Stimulated activated CD8-positive, alpha-beta memory T cell treated with anti-CD3 and anti-CD28 coated beads, Interleukin-12 subunit alpha, Interleukin-12 subunit beta, amount 100 ng/mL, for 1 hour (primary cell): Measurements from ENCODE around the gene STAT3.
"Not testable (repeated sequence)": the region's sequence is repeated elsewhere in the genome, so short reads cannot be mapped to it uniquely, and the experiment has no call there.

Source experiments
- DNase-seq: peaks from one replicate; pipeline ENCODE4 v3.0.0-alpha.2; 2020; ENCODE audit warnings: low read depth

The STAT3 gene

GRCh38 chr17:42388381-42389134 lies at the start of gene STAT3:
Gene STAT3, minus strand, starts transcription at chr17:42388442. Its CDS starts 39,926 bp downstream, at chr17:42348516.
- DNase-seq, result peak; percentile 100

GRCh38 chr17:42436391-42436790 lies 48.1 kb upstream of the STAT3 start:
- no peak for DNase-seq

GRCh38 chr17:42431758-42432161 lies 43.5 kb upstream of the STAT3 start:
- no peak for DNase-seq

- no peak for DNase-seq
Measured at GRCh38 chr17:42429726-42430447, 41.6 kb upstream of the STAT3 start.

DNA sequence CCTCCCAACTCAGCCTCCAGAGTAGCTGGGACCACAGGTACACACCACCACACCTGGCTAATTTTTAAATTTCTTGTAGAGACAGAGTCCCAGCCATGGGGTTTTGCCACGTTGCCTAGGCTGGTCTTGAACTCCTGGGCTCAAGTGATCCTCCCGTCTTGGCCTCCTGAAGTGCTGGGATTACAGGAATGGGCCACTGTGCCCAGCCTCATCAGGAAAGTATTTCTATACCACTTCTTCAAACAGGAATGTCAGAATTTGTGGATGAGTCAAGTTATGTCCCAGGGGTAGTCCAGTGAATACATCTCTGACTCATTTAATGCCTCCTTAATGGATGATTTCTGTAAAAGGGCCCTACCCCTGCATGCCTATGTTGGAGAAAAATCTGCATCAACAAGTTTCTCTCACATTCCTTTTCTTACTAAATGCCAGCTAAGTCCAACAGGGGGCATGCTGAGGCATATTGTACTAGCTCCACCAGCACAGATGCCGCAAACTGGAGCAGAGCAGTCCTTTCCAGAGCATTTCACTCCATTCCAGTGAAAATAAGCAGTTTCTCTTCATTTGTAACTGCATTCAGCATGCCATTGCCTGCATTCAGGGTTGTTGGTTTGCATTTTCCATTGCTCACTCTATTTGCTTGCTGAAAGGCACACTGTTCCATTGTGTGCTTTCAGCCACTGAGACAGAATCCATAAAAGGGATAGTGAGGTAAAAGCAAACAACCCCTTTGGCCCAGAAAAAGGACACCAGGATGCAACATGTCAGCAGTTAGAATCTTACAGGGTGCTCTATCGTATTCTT lies 40.1 kb upstream of the STAT3 start:
- no peak for DNase-seq

DNA sequence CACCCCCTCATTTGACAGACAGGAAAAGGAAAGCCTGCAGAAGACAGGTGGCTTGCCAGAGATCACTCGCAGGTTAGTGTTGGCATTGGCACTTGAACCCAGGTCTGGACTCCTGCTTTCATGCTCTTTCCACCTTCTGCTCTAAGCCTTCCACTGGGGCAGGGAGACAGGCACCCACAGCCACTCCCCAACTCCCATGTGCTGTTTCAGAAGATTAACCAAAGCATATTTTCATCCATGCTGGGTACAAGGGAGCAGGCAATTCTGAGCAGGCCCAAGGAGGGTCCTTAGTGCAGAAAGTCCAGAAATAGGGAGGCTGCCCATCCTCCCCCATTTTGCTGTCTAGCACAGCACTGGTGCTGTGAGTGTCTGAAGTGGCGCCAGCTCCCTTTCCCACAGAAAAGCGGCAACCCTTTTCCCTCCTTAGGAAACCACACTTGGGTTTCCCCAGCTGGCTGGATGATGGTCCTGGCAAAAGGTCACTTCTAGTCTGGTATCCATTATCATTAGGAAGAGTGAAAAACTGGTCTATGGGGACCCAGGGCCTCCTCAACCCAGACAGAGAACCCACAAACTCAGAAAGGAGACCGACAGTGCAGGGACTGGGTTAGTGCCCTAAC lies 36.9 kb upstream of the STAT3 start:
- DNase-seq, result no peak

DNA sequence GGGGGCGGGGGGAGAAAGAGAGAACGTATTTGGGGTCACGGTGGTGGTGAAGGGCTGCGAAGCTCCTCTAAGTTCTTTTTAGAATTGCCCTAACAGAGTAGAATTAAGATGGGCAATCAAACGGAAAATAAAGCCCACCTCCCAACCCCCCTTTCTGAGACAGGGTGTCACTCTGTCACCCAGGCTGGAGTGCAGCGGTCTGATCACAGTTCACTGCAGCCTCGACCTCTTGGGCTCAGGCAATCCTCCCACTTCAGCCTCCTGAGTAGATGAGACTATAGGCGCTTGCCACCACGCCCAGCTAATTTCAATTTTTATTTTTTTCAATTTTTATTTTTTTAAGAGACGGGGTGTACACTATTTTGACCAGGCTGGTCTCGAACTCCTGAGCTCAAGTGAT lies 35.5 kb upstream of the STAT3 start:
- no peak for DNase-seq

- no peak for DNase-seq
Measured at GRCh38 chr17:42422958-42423712, 34.9 kb upstream of the STAT3 start, which contains the start of gene CAVIN1. Gene CAVIN1, minus strand, starts transcription at chr17:42423256. Its CDS starts 159 bp downstream, at chr17:42423097.

DNA sequence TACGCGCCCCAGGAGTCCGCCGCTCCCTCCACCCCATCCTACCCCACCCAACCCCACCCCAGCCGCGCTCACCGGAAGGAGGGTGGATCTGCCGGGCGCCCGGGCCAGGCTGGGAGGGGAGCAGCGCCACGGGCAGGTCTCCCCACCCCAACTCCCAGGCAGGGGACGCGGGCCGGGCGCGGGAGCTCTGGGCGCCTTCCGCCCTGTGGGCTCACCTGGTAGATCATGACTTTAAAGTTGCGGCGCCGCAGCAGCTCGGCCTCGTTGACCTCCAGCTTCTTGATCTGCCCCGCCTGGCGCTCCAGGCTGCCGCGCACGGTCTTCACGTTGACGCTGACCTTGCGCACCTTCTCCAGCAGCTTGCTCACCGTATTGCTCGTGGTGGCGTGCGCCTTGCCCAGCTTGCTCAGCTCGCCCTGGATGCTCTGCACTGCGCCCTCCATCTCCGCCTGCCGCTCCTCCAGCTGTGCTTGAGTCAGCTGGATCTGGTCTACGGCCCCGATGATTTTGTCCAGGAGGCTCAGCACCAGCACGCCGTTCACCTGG lies 34.2 kb upstream of the STAT3 start:
- DNase-seq, result no peak

DNA sequence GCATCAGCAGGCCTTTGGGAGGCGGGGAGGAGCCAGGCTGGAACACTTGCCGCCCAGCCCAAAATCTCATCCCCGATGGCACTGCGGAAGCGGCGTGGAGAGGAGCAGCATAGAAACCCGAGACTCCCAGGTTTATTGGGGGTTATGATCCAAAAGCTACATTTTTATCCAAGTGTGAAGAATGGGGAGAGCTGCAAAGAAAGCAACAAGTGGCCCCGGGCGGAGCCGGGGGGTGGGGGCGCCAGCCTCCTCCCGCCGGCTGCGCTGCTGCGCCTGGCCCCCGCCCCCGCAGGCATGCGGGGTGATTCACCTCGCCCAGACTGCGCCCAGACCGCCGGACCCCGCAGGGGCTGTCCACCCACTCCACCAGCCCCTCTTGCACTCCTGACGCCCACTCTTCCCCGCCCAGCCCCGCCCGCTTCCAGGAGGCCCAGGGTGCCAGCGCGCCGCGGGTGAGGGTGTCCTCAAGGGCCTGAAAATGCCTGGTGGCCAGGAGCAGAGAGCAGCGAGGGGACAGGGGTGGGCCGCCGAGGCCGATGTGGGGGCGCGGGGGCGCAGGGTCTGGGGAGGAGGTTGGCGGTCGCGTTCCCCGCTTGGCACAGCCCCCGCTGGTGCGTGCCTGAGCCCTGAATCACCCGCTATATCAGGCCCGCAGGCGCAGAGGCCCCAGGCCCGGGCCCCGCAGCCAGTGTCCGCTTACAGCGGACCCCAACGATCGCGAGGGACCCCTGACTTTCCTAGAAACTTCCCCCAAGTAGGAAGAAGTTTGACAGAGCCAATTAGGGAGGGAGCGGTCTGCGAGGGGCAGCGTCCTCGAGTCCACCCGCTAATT lies 33.5 kb upstream of the STAT3 start:
- no peak for DNase-seq

GRCh38 chr17:42421136-42421506 lies 32.9 kb upstream of the STAT3 start:
- no peak for DNase-seq

GRCh38 chr17:42417981-42418380 lies 29.7 kb upstream of the STAT3 start:
- not testable (repeated sequence) for DNase-seq

- no peak for DNase-seq
Measured at GRCh38 chr17:42414704-42415409, 26.6 kb upstream of the STAT3 start.

GRCh38 chr17:42413464-42414040 lies 25.3 kb upstream of the STAT3 start:
- no peak for DNase-seq

DNA sequence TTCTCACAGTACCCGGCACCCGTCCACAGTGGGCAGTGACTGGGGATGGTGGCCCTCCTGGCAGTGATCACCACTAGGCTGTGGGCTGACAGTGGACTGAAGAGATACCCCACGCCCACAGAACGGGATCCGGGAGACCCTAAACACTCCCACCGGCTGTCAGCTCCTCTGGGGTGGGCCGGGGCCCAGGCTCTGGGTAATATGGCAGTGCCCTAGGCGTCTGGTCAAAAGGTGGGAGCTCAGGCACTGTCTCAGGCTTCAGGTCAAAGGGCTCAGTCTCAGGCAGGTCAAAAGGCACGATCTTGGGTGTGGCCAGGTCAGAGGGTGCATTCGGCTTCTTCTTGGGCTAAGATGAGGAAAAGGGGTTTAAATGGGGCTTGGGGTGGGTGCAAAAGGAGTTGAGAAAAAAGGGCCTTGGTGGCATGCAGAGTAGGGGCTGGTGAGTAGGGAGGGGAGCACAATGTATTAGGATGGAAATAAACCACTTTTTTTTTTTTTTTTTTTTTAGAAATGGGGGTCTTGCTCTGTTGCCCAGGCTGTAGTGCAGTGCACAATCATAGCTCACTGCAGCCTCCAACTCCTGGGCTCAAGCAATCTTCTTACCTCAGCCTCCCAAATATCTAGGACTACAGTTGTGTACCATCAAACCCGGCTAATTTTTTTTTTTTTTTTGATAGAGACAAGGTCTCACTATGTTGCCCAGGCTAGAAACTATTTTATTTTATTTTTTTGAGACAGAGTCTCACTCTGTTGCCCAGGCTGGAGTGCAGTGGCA lies 23.9 kb upstream of the STAT3 start:
- DNase-seq, result no peak

DNA sequence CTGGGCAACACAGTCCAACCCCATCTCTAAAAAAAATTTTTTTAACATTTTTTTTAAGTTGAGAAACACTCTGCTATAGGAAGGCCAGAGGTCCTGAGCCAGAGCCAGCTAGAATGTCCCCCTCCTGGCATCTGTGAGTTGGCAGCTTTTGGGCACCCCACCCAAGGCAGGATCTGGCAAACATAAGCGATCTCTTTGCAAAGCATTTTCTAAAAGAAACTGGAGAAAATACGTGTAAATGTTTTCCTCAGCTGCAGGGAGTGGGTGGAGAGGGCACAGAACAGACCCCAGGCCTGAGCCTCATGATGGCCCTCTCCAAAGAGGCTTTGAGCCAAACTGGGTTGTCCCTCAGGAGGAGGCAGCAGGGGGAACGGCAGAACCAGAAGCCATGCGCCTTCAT lies 23.1 kb upstream of the STAT3 start:
- DNase-seq, result no peak

DNA sequence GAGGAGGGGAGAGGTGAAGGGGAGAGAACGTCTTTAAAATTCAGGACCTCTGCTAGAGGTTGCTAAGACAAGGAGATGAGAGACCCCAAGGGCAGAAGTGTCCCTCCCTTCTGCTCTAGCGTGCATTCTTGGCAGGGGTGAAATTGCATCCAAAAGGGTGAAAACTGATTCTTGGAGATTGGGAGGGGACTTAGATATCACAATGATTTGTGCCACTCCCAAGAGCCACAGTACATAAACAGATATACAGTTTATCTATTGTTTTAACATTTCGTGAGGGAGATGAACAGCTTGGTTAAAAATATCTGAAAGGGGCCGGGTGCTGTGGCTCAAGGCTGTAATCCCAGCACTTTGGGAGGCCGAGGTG lies 22.1 kb upstream of the STAT3 start:
- no peak for DNase-seq

- no peak for DNase-seq
Measured at GRCh38 chr17:42409523-42410318, 21.5 kb upstream of the STAT3 start.
